A673 (cell line): ENCODE measurements around the gene DSCAML1. TPM values are rescaled to one million over a fixed set of nuclear protein-coding genes. Genes with fewer than 3 reads are reported as not detected.

Experiments used
- BruUV-seq: library from RNA; stranded (reverse); fragments of 400-500 nt; replicated peaks from 2 replicates; lab custom pipeline; 2021; lab: Mats Ljungman, UMichigan
- CTCF ChIA-PET: fragments of 300-600 bp; sonication (Branson Sonifier 250); formaldehyde crosslinking; loops from one replicate; lab custom pipeline; 2022; ENCODE audit warnings: antibody characterized with exemption; lab: Charles Lee
- POLR2A ChIA-PET: fragments of 300-600 bp; sonication (Branson Sonifier 250); formaldehyde crosslinking; loops from one replicate; lab custom pipeline; 2022; ENCODE audit warnings: antibody characterized with exemption; ENCODE audit not compliant: low non-redundant PET; lab: Charles Lee
- DNase-seq: peaks from one replicate; pipeline ENCODE4 v3.0.0-alpha.2; 2015; ENCODE audit warnings: low spot score
- H3K27ac ChIP-seq: fragments of 200-600 bp; sonication (generic); 2 replicates; pipeline ENCODE4 v1.5.1; 2016; ENCODE audit warnings: mixed run types, low read depth, mild to moderate bottlenecking, mixed read lengths, antibody characterized with exemption, low read length; ENCODE audit not compliant: poor library complexity, severe bottlenecking
- H3K27me3 ChIP-seq: fragments of 200-600 bp; sonication (generic); replicated peaks from 2 replicates; pipeline ENCODE4 v1.6.1; 2017; ENCODE audit warnings: mixed run types, low read depth, mild to moderate bottlenecking, mixed read lengths, antibody characterized with exemption, low read length; ENCODE audit not compliant: insufficient read depth, poor library complexity
- H3K36me3 ChIP-seq: fragments of 200-600 bp; sonication (generic); 2 replicates; pipeline ENCODE4 v1.6.1; 2016; ENCODE audit warnings: mixed run types, mild to moderate bottlenecking, mixed read lengths, antibody characterized with exemption, low read length; ENCODE audit not compliant: insufficient read depth, poor library complexity, severe bottlenecking
- H3K4me1 ChIP-seq: fragments of 200-600 bp; sonication (generic); 2 replicates; pipeline ENCODE4 v1.6.1; 2017; ENCODE audit warnings: mixed run types, mild to moderate bottlenecking, mixed read lengths, antibody characterized with exemption, low read length; ENCODE audit not compliant: insufficient read depth, poor library complexity, severe bottlenecking
- H3K4me3 ChIP-seq: fragments of 200-600 bp; sonication (generic); 2 replicates; pipeline ENCODE4 v1.5.1; 2016; ENCODE audit warnings: low read depth, mixed run types, mild to moderate bottlenecking, mixed read lengths, low read length; ENCODE audit not compliant: poor library complexity, severe bottlenecking
- H3K9me3 ChIP-seq: fragments of 200-600 bp; sonication (generic); 2 replicates; pipeline ENCODE4 v1.6.1; 2016; ENCODE audit warnings: mixed run types, low read depth, mild to moderate bottlenecking, mixed read lengths, antibody characterized with exemption, low read length; ENCODE audit not compliant: poor library complexity, severe bottlenecking
- EZH2 ChIP-seq: fragments of 200-600 bp; sonication (generic); IDR thresholded peaks from 2 replicates; pipeline ENCODE4 v1.6.1; 2017; ENCODE audit warnings: borderline replicate concordance, low read depth, mild to moderate bottlenecking, mixed read lengths, antibody characterized with exemption, low read length; ENCODE audit not compliant: poor library complexity, severe bottlenecking
- intact Hi-C: fragments of 100-400 bp; cut with micrococcal nuclease; formaldehyde crosslinking; loops from one replicate; pipeline ENCODE4 v1.10.0; 2022; ENCODE audit not compliant: unreplicated experiment
- total RNA-seq: library from RNA; stranded (reverse); gene quantifications from 2 replicates; pipeline ENCODE4 v1.2.3, GENCODE V29; 2021
- TF ChIP-seq, protein P1 (sequence below): fragments of 300-800, 200-600 bp; sonication (generic); conservative IDR thresholded peaks from 2 replicates; pipeline ENCODE4 v1.5.1; 2017; ENCODE audit warnings: low read depth, mild to moderate bottlenecking, antibody characterized with exemption, low read length, moderate library complexity, mixed read lengths

Gene DSCAML1
- total RNA-seq, 1 experiment from 2014 or later = not detected

DNA sequence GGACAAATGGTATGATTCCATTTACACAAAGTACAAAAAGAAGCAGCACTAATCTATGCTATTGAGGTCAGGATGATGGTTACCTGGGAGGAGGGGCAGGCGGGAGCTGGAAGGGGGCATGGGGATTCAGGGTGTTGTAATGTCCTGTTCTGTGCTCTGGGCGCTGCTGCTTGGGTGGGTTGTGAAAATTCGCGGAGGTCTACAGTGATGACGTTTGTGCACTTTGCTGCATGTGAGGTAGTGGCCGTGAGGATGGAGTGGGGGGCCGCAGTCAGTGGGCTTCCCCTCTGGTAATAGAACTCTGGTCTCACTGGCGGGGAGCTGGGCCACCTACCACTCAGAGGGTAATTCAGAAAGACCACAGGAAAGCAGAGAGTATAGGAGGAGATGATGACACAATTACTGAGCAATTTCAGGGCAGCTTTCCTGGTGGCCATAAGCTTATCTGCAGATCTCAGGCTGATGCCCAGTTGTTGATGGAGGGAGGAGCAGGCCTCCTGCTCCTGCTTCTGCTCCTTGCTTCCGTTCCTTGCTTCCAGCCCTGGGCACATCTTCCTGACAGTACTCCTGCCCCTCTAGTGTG lies 347.8 kb downstream of the DSCAML1 start:
- intact Hi-C loops = no loop called here
- no peak for DNase-seq
- Histone ChIP-seq H3K27ac (no peak overlapping the region), H3K36me3 (no peaks in the 10 kb centered on the region), H3K4me1 (no peaks in the 10 kb centered on the region), H3K4me3 (no peak overlapping the region), H3K27me3 (peaks cover 9% of the 10 kb centered on the region), H3K9me3 (no peaks in the 10 kb centered on the region)
- ChIA-PET POLR2A (no interaction called here), CTCF (no interaction called here)
- no TSS peak for BruUV-seq
- TF ChIP-seq, protein P1, sequence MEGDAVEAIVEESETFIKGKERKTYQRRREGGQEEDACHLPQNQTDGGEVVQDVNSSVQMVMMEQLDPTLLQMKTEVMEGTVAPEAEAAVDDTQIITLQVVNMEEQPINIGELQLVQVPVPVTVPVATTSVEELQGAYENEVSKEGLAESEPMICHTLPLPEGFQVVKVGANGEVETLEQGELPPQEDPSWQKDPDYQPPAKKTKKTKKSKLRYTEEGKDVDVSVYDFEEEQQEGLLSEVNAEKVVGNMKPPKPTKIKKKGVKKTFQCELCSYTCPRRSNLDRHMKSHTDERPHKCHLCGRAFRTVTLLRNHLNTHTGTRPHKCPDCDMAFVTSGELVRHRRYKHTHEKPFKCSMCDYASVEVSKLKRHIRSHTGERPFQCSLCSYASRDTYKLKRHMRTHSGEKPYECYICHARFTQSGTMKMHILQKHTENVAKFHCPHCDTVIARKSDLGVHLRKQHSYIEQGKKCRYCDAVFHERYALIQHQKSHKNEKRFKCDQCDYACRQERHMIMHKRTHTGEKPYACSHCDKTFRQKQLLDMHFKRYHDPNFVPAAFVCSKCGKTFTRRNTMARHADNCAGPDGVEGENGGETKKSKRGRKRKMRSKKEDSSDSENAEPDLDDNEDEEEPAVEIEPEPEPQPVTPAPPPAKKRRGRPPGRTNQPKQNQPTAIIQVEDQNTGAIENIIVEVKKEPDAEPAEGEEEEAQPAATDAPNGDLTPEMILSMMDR = no peak
- TF ChIP-seq EZH2 = no peak

DNA sequence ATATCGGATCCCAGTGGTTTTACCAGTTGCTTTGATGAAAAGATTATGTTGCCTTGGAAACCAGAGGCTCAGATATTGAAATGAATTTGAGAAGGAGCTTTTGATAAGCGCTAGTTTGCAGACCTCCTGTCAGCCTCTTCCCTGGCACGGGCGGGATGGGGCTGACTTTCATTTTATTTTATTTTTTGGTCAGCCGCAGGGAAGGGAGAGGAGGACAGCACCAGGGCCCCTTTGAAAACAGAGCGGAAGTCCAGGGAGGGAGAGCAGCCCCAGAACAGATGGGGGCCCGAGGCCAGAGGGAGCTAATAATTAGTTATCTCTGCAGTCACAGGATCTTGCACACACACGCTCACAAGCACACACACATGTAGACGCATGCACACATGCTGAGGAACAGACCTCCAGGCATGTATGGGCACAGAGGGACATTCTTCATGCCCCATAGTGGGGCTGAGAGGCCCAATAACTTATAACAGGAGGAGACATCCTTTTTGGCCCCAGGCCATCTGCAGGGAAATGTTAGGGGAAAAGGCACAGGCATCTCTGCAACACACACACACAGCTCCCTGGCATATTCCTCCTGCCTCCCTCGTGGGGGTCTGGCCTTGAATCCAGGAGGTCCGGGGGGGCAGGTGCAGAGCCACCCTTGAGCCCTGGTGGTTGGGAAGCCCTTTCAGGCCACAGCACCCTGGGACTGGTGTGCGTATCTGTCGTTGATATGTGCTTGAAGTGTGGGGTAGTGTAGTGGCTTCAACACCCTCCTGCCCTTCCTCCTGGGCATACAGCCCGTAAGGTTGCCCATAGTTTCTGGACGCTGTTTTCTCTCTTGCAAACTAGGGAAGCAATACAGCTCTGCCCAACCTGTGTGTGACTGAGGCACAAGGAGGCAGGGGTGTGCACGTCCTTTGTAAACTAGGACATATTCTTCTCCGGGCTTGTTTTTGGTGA lies 352.0 kb downstream of the DSCAML1 start:
- intact Hi-C loops = loop anchor here (5.0 kb wide), 1 partner anchor 152 kb away; no protein-coding TSS in a partner anchor
- no peaks in the 10 kb centered on the region for H3K9me3 ChIP-seq
- CTCF ChIA-PET = interaction anchor here (1.6 kb wide), 1 partner anchor 19 kb away, joined by 5 read pairs; no protein-coding TSS in a partner anchor
- POLR2A ChIA-PET = interaction anchor here (0.6 kb wide), 1 partner anchor 571 kb away, joined by 4 read pairs; no protein-coding TSS in a partner anchor
- H3K27ac ChIP-seq = no peak overlapping the region
- TF ChIP-seq, protein P1 = no peak
- no peak overlapping the region for H3K4me3 ChIP-seq
- no peaks in the 10 kb centered on the region for H3K36me3 ChIP-seq
- no peaks in the 10 kb centered on the region for H3K4me1 ChIP-seq
- no peak for DNase-seq
- peaks cover 4% of the 10 kb centered on the region for H3K27me3 ChIP-seq
- no TSS peak for BruUV-seq

DNA sequence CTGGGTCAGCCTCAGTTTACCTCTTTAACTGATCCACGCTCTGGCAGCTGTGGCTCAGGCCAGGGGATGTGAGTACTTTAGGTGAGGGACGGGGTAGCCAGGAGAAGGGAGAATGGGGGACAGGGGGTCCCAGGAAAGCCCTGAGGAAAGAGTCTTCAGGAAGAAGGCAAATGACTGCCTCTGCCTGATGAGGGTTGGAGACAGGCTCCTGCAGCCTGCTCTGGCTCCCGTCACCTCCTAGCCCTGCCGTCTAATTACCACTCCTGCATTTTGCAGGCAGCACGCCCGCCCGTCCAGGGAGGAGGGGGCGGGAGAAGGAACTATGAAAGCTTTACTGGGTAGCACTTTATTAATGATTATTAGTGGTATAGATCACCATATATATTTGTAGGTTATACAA lies 352.8 kb downstream of the DSCAML1 start:
- CTCF ChIA-PET = interaction anchor here (1.6 kb wide), 1 partner anchor 18 kb away, joined by 5 read pairs; no protein-coding TSS in a partner anchor
- no peak for TF ChIP-seq EZH2
- TF ChIP-seq, protein P1 = no peak
- POLR2A ChIA-PET = no interaction called here
- no peaks in the 10 kb centered on the region for H3K36me3 ChIP-seq
- H3K4me3 ChIP-seq = no peak overlapping the region
- no peaks in the 10 kb centered on the region for H3K4me1 ChIP-seq
- DNase-seq = no peak
- BruUV-seq = no TSS peak
- H3K27ac ChIP-seq = no peak overlapping the region
- intact Hi-C loops = loop anchor here (5.0 kb wide), 1 partner anchor 153 kb away; no protein-coding TSS in a partner anchor
- H3K9me3 ChIP-seq = no peaks in the 10 kb centered on the region
- H3K27me3 ChIP-seq = peaks cover 4% of the 10 kb centered on the region
